Mucosa of stomach (tissue), 1 donor: Measurements from ENCODE around the gene MRTFB.
"Not testable (repeated sequence)": the region's sequence is repeated elsewhere in the genome, so short reads cannot be mapped to it uniquely, and the experiment has no call there.

ENCODE experiments used
- H3K27me3 ChIP-seq: one replicate; pipeline ENCODE4 v1.7.0; 2013; ENCODE audit warnings: mild to moderate bottlenecking, low read length; ENCODE audit not compliant: control insufficient read depth, insufficient read depth
- H3K36me3 ChIP-seq: one replicate; pipeline ENCODE4 v1.7.0; 2013; ENCODE audit warnings: low read length; ENCODE audit not compliant: control insufficient read depth, insufficient read depth
- H3K4me1 ChIP-seq: one replicate; pipeline ENCODE4 v1.7.0; 2013; ENCODE audit warnings: mild to moderate bottlenecking, low read length; ENCODE audit not compliant: control insufficient read depth, insufficient read depth
- H3K4me3 ChIP-seq: one replicate; pipeline ENCODE4 v1.7.0; 2013; ENCODE audit warnings: low read length
- H3K9ac ChIP-seq: one replicate; pipeline ENCODE4 v1.7.0; 2013; ENCODE audit warnings: mild to moderate bottlenecking, low read length, moderate library complexity
- H3K9me3 ChIP-seq: one replicate; pipeline ENCODE4 v1.7.0; 2013; ENCODE audit warnings: mild to moderate bottlenecking, low read length, moderate library complexity; ENCODE audit not compliant: control insufficient read depth
- donor health status: Pancreatic carcinoma.

Gene MRTFB

DNA sequence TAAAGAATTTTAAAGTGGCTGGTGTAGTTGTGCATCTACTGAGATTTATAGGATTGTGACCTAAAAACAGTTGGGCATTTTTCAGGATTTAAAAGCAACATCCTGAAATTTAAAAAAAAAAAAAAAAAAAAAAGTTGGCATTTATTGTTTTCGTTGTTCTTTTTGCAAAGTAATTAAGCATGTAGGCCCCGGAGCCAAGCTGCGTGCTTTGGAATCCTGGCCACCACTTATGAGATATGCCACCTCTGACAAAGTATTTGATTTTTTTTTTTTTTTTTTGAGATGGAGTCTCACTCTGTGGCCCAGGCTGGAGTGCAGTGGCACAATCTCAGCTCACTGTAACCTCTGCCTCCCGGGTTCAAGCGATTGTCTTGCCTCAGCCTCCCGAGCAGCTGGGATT is 112.8 kb downstream of the MRTFB start:
- not testable (repeated sequence) for H3K36me3 ChIP-seq, H3K4me3 ChIP-seq, H3K9me3 ChIP-seq, H3K27me3 ChIP-seq, H3K4me1 ChIP-seq, H3K9ac ChIP-seq

- Histone ChIP-seq H3K9me3 (no peaks in the 10 kb centered on the region), H3K4me1 (no peaks in the 10 kb centered on the region), H3K4me3 (no peak overlapping the region), H3K36me3 (no peaks in the 10 kb centered on the region), H3K9ac (no peak overlapping the region), H3K27me3 (no peaks in the 10 kb centered on the region)
Measured at GRCh38 chr16:14186007-14186794, 115.1 kb downstream of the MRTFB start.

GRCh38 chr16:14186795-14187221 is 115.7 kb downstream of the MRTFB start:
- no peaks in the 10 kb centered on the region for H3K4me1 ChIP-seq
- no peaks in the 10 kb centered on the region for H3K36me3 ChIP-seq
- no peaks in the 10 kb centered on the region for H3K9me3 ChIP-seq
- H3K4me3 ChIP-seq: no peak overlapping the region
- H3K9ac ChIP-seq: no peak overlapping the region
- H3K27me3 ChIP-seq: no peaks in the 10 kb centered on the region

DNA sequence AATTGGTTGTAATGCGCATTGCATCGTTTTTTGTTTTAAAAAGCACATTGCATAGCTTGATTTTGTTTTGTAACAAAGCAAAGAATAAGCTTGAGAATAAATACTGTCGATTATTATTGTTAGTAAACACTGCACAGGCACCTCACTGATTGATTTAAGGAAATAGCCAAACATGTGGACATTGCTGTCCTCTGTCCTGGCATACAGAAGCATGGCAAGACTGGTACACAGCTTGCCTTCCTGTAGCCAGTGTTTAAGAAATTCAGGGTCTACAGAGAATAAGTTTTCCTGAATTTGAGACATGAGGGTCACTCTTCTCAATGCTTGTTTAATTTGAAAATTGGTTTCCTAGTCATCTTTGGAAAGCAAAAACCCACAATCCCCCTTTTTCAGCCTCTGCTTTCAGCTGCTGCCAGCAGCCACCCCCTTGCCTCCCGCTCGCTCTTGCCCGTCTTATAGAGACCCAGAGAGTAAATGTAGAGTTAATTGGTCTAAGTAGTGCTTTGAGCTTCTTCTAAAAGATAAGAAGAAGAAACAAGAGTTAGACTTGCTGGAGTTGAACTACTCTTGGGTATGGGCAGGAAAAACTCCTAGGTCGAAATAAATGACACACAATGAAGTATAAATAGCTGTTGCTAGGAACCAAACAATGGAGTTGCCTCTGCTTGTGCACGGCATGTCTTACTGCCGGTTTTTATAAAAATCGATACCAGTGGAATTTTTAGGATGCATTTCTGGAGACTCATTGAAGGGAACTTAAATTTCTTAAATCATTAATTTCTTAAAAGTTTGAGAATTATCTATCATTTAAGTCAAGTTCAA is 116.6 kb downstream of the MRTFB start:
- no peaks in the 10 kb centered on the region for H3K27me3 ChIP-seq
- H3K9me3 ChIP-seq: no peaks in the 10 kb centered on the region
- no peak overlapping the region for H3K9ac ChIP-seq
- H3K4me1 ChIP-seq: peaks cover 2% of the 10 kb centered on the region
- H3K36me3 ChIP-seq: no peaks in the 10 kb centered on the region
- no peak overlapping the region for H3K4me3 ChIP-seq

GRCh38 chr16:14193316-14193871 is 122.3 kb downstream of the MRTFB start:
- no peaks in the 10 kb centered on the region for H3K27me3 ChIP-seq
- H3K9me3 ChIP-seq: no peaks in the 10 kb centered on the region
- no peak overlapping the region for H3K9ac ChIP-seq
- no peak overlapping the region for H3K4me3 ChIP-seq
- peaks cover 3% of the 10 kb centered on the region for H3K4me1 ChIP-seq
- no peaks in the 10 kb centered on the region for H3K36me3 ChIP-seq

- Histone ChIP-seq H3K4me1 (peaks cover 3% of the 10 kb centered on the region), H3K9me3 (no peaks in the 10 kb centered on the region), H3K4me3 (no peak overlapping the region), H3K27me3 (no peaks in the 10 kb centered on the region), H3K36me3 (no peaks in the 10 kb centered on the region), H3K9ac (no peak overlapping the region)
Measured at GRCh38 chr16:14194721-14195120, 123.6 kb downstream of the MRTFB start.

GRCh38 chr16:14196011-14196410 is 124.9 kb downstream of the MRTFB start:
- no peaks in the 10 kb centered on the region for H3K9me3 ChIP-seq
- no peaks in the 10 kb centered on the region for H3K36me3 ChIP-seq
- no peaks in the 10 kb centered on the region for H3K27me3 ChIP-seq
- H3K9ac ChIP-seq: no peak overlapping the region
- H3K4me3 ChIP-seq: no peak overlapping the region
- H3K4me1 ChIP-seq: peaks cover 3% of the 10 kb centered on the region

- H3K4me1 ChIP-seq: peaks cover 3% of the 10 kb centered on the region
- no peak overlapping the region for H3K9ac ChIP-seq
Measured at GRCh38 chr16:14196539-14196938, 125.4 kb downstream of the MRTFB start.

DNA sequence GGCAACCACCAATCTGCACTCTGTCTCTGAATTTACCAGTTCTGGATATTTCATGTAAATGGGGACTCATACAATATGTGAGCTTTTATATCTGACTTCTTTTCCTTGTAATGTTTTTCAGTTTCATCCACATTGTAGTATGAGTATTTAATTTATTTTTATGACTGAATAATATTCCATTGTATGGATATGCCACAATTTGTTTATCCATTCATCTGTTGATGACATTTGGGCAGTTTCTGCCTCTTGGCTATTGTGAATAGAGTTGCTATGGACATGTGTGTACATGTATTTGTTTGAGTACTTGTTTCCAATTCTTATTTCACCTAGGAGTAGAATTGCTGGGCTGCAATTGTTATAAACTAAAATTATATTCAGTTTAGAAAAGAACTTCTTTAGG is 126.9 kb downstream of the MRTFB start:
- Histone ChIP-seq H3K36me3 (no peaks in the 10 kb centered on the region), H3K9me3 (no peaks in the 10 kb centered on the region), H3K27me3 (no peaks in the 10 kb centered on the region), H3K4me1 (no peaks in the 10 kb centered on the region), H3K9ac (no peak overlapping the region), H3K4me3 (no peak overlapping the region)

More at GRCh38 chr16:14196539-14196938, 125.4 kb downstream of the MRTFB start:
- H3K27me3 ChIP-seq: no peaks in the 10 kb centered on the region
- no peak overlapping the region for H3K4me3 ChIP-seq
- H3K36me3 ChIP-seq: no peaks in the 10 kb centered on the region
- H3K9me3 ChIP-seq: no peaks in the 10 kb centered on the region

DNA sequence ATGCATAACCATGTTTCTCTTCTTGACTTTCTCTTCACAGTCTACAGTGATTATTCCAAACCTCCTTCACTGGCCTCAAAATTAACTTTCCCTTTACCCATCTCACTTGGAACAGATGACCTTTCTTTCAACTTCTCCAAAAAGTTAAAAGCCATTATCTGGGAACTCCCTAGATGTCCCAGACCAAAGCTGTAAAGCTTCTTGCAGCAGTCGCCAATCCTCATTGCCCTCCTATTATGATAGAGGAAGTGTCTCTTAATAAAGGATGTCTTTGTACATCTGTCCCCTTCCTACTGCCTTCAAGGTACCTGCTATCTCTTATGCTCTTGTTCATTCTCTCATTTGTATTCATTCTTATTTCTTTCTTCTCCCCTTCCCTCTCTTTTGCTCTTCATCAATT is 127.5 kb downstream of the MRTFB start:
- Histone ChIP-seq H3K4me1 (no peaks in the 10 kb centered on the region), H3K9ac (no peak overlapping the region), H3K27me3 (no peaks in the 10 kb centered on the region), H3K9me3 (no peaks in the 10 kb centered on the region), H3K36me3 (no peaks in the 10 kb centered on the region), H3K4me3 (no peak overlapping the region)

- H3K36me3 ChIP-seq: no peaks in the 10 kb centered on the region
- H3K27me3 ChIP-seq: no peaks in the 10 kb centered on the region
- no peaks in the 10 kb centered on the region for H3K4me1 ChIP-seq
- H3K9me3 ChIP-seq: no peaks in the 10 kb centered on the region
- no peak overlapping the region for H3K4me3 ChIP-seq
- no peak overlapping the region for H3K9ac ChIP-seq
Measured at GRCh38 chr16:14199199-14199598, 128.1 kb downstream of the MRTFB start.

DNA sequence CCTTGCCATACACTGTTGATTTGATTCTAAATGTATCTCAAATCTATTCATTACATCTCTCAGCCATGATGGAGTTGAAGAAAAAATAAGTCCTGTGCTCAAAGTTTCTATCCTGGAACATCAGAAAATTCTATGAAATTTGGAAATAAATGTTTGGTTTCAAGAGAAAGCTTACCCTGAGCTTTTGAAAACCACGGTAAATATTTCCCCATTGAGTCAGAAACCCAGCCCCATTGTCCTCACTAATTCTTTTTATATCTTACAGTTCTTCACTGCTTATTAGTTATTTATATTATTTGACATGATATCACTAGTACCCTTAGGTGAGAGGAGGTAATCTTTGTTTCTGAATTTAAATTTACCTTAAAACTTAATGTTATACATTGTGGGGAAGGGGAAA is 128.5 kb downstream of the MRTFB start:
- no peak overlapping the region for H3K9ac ChIP-seq
- no peaks in the 10 kb centered on the region for H3K36me3 ChIP-seq
- H3K9me3 ChIP-seq: no peaks in the 10 kb centered on the region
- H3K27me3 ChIP-seq: no peaks in the 10 kb centered on the region
- no peak overlapping the region for H3K4me3 ChIP-seq
- H3K4me1 ChIP-seq: no peaks in the 10 kb centered on the region
